ENCODE results near the gene CD6.
A peak's percentile ranks its signal among the peaks of the same experiment; 100 is the strongest.

Gene CD6

GRCh38 chr11:61011950-61012736 lies 40.7 kb downstream of the CD6 start:
- DNase-seq = peak; percentile 23

GRCh38 chr11:61012737-61013215 lies 41.3 kb downstream of the CD6 start:
- DNase-seq = no peak

GRCh38 chr11:61018059-61018458 lies 46.6 kb downstream of the CD6 start:
- no peak for DNase-seq

GRCh38 chr11:61019037-61019831 lies 47.8 kb downstream of the CD6 start:
- no peak for DNase-seq

- DNase-seq = no peak
These were observed 48.4 kb downstream of the CD6 start for GRCh38 chr11:61019832-61020405.

GRCh38 chr11:61020551-61021235 lies 49.2 kb downstream of the CD6 start:
- DNase-seq = no peak

- no peak for DNase-seq
These were observed 50.3 kb downstream of the CD6 start for GRCh38 chr11:61021661-61022212.

DNA sequence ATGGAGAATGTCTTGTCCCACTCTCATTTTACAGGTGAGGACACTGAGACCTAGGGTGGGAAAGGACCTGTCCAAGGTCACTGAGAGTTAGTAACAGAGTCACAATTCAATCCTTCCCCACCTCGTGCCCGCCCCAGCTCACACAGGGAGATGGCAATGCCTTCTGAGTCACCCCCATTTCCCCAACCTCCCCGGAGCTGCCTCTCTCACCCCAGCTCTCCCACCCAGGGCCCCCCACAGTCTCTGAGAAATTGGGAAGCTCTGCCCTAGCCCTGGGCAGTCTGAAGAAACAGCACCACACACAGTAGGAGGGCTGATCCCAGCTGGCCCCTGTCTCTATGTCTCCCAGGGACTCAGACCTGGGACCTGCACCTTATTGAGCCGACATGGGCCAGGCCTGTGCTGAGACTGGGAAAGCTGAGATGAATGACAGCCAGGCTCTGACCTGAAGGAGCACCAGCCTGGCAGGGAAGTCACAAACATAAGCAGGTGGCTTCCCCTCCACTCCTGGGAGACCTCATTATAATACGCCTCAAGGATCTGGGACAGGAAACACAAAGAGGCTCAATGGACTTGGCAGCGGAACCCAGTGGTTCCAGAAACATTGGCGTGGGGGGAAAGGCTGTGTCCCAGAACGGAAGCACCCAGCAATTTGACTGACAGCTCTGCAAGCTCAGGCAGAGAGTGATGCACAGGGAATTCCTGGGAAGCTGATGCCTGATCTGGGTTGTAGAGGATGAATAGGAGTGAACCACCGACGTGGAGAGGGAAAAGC lies 51.0 kb downstream of the CD6 start:
- no peak for DNase-seq

- no peak for DNase-seq
These were observed 51.8 kb downstream of the CD6 start for GRCh38 chr11:61023086-61023965.

DNA sequence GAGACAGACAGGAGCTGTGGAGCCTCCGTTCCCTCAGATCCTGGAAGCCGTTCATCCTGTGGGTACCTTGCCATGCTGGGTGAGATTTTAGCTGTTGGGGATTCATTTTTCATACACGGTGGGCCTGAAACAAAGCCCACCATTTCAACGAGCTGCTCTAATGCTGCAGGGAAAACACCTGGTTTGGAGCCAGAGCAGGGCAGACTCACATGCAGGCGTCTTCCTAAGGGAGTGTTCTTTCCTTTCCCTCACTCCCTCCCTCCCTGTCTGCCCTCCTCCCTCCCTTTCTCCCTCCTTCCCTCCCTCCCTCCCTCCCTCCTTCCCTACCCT lies 52.5 kb downstream of the CD6 start:
- DNase-seq = no peak

DNA sequence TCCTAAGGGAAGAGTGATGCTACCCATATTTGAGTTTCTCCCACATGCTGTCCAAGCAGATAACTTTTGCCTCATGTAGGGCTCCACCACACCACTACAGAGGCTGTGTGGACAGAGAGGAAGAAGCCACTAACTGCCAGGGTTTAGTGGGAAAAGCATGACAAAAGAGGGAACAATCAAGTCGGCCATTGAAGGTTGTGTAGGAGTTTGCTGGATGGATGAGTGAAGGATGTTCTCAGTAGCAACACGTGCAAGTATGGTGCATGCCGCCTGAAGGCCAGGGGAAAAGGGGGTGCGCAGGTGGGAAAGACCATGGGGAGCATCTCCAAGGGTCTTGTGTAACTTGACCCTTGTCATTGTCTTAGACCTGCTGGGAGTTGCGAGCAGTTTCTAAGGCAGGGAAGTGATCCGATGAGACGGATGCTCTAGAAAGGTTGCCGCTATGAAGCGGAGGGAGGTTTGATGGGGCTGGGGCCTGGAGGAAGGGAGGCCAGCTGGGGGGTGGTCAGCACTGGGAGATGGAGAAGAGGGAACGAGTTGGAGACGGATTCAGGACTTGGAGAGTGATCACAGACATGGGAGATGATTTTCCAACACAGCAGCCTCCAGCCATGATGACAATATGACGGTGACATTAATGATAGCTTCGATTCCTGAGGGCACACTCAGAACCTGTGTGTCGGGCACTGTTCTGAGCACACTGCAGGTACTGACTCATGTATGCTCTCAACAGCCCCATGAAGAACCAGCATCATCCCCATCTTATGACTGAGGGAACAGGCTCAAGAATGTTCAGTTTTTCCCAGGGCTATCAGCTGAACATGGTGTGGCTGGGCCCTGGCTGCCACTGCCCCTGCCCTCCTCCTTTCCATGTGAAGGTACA lies 53.7 kb downstream of the CD6 start:
- DNase-seq = no peak

- DNase-seq = no peak
These were observed 54.3 kb downstream of the CD6 start for GRCh38 chr11:61025821-61026120.

- no peak for DNase-seq
These were observed 54.9 kb downstream of the CD6 start for GRCh38 chr11:61026121-61027031.

DNA sequence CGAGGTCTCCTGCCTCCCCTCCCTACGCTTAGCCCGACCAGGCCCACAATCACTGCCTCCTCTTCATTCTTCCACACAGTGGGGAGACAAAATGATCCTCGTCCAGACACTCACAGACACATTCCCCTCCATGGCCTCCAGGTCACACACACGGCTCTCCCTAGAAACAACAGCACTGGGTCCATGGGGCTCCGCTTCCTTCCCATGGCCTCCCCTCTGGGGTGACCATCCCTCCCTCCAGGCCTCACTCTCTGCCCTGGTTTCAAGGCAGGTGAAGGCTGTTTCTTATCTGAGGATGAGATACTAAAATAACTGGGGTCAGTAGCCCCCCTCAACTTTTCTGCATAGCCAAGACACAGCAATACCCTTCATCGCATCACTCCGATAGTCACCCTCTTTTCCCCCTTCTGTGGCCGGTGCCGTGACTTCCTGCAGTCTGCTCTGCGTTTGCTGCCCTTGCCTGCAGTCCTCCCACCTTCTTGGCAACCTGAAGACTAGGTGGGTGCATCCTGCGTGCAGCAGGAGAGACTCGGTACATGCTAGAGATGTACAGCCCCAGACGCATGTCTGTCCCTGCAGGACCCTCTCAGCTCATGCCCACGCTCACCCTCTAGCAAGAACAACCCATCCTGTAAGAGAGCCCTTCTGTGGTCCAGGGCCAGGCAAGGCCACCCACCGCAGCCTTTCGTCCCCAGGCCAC lies 55.8 kb downstream of the CD6 start:
- no peak for DNase-seq

GRCh38 chr11:61028135-61028729 lies 56.8 kb downstream of the CD6 start:
- DNase-seq = no peak

- DNase-seq = no peak
These were observed 61.3 kb downstream of the CD6 start for GRCh38 chr11:61032824-61033223.

- DNase-seq = no peak
These were observed 61.9 kb downstream of the CD6 start for GRCh38 chr11:61033417-61033816.

DNA sequence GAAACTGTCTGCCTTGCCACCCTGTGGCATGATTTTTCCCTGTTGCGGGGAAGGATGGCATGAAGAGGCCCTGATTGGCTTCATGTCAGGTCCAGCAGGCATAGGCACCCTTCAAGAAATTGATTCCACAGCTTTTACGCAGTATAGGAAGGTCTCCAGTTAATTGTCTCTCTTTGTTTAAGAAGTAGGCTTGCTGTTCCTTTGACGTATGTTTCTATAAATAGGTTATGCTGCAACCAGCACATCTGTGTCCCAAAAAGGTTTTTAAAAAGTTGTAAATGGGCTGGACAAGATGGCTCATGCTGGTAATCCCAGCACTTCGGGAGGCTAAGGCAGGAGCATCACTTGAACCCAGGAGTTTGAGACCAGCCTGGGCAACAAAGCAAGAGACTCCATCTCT lies 62.6 kb downstream of the CD6 start:
- DNase-seq = no peak
